Measurements from ENCODE around the gene AHNAK2.
"Not testable (repeated sequence)": the region's sequence is repeated elsewhere in the genome, so short reads cannot be mapped to it uniquely, and the experiment has no call there.

Gene AHNAK2

GRCh38 chr14:104895207-104895785 lies 82.9 kb downstream of the AHNAK2 start:
- DNase-seq: no peak

- no peak for DNase-seq
These were observed 83.6 kb downstream of the AHNAK2 start for GRCh38 chr14:104894331-104895206.

GRCh38 chr14:104893435-104894207 lies 84.6 kb downstream of the AHNAK2 start:
- no peak for DNase-seq

- no peak for DNase-seq
These were observed 85.4 kb downstream of the AHNAK2 start for GRCh38 chr14:104892531-104893434.

GRCh38 chr14:104891664-104892530 lies 86.3 kb downstream of the AHNAK2 start:
- DNase-seq: no peak

GRCh38 chr14:104891121-104891551 lies 87.0 kb downstream of the AHNAK2 start:
- no peak for DNase-seq

- DNase-seq: not testable (repeated sequence)
These were observed 87.9 kb downstream of the AHNAK2 start for GRCh38 chr14:104890292-104890691.

GRCh38 chr14:104889375-104889757 lies 88.8 kb downstream of the AHNAK2 start:
- no peak for DNase-seq

- DNase-seq: no peak
These were observed 89.4 kb downstream of the AHNAK2 start for GRCh38 chr14:104888489-104889374.

GRCh38 chr14:104887623-104888488 lies 90.3 kb downstream of the AHNAK2 start:
- DNase-seq: no peak

Measured in NCI-H1092 (cell line).